Vagina (tissue), 2 donors: Measurements from ENCODE around the gene KLHL21.

Experiments used
- POLR2AphosphoS5 ChIP-seq, 2 donors: sonication (generic); formaldehyde crosslinking; IDR thresholded peaks; one replicate each; pipeline ENCODE4 v1.9.0; 2017; ENCODE audit warnings: antibody characterized with exemption in 2 of 2, mild to moderate bottlenecking in 2 of 2, low read depth in 1 of 2; ENCODE audit not compliant: insufficient read depth in 1 of 2
- TF ChIP-seq, protein P1 (sequence below), 3 experiments: fragments of 450-650 bp in 2 of 3; fragments of 200-600 bp in 1 of 3; sonication (generic) in 1 of 3; IDR thresholded peaks; one replicate each; pipeline ENCODE4 v1.5.1; 2017 to 2019; ENCODE audit warnings: antibody characterized with exemption in 3 of 3, mild to moderate bottlenecking in 2 of 3, moderate library complexity in 2 of 3

DNA sequence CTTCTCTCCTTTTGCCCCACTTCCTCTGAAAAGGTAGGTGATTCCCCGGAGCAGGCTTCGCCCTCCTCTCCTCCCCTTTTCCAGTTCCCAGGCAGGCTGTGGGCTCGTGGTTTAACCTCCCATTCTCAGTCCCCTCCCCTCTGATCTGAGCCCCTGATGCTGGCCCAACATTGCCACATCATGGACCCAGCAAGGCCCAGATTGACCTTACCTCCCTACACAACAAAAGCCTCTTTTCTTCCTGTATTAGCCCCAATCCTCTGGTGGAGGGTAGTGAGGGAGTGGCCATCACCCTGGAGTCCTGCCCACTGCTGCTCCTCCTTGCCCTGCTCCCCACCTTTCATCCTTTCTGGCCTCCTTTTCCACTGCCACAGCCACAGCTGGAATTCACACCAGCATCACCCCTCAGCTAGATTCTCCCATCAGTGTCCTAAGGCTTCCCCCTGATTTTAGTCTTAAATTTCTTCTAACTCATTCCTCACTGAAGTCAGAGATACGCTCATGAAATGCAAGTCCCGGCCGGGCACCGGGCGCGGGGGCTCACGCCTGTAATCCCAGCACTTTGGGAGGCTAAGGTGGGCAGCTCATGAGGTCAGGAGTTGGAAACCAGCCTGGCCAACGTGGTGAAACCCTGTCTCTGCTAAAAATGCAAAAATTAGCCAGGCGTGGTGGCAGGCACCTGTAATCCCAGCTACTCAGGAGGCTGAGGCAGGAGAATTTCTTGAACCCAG lies 29.9 kb downstream of the KLHL21 start:
- no peak for TF ChIP-seq POLR2AphosphoS5 (IDR thresholded peaks at IDR 0.05; ENCODE audit: insufficient read depth in 1 of 2, low read depth in 1 of 2)
- TF ChIP-seq, protein P1, sequence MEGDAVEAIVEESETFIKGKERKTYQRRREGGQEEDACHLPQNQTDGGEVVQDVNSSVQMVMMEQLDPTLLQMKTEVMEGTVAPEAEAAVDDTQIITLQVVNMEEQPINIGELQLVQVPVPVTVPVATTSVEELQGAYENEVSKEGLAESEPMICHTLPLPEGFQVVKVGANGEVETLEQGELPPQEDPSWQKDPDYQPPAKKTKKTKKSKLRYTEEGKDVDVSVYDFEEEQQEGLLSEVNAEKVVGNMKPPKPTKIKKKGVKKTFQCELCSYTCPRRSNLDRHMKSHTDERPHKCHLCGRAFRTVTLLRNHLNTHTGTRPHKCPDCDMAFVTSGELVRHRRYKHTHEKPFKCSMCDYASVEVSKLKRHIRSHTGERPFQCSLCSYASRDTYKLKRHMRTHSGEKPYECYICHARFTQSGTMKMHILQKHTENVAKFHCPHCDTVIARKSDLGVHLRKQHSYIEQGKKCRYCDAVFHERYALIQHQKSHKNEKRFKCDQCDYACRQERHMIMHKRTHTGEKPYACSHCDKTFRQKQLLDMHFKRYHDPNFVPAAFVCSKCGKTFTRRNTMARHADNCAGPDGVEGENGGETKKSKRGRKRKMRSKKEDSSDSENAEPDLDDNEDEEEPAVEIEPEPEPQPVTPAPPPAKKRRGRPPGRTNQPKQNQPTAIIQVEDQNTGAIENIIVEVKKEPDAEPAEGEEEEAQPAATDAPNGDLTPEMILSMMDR (IDR thresholded peaks at IDR 0.05), result no peak
